Right lobe of liver (tissue), 5 donors: ENCODE data around the gene IRGC. TPM values are rescaled to one million over a fixed set of nuclear protein-coding genes. Genes with fewer than 3 reads are reported as not detected.

Experiments
- total RNA-seq, 6 experiments: library from RNA; depleted of rRNA in 2 of 6; stranded (reverse); fragments of >200 nt in 2 of 6; fragmentation: NEBNext Ultra II Directional in 3 of 6; extraction: Animal tissue kit (Norgen Biotek cat#: 25700) in 3 of 6; gene quantifications; one replicate each; pipeline versions ENCODE4 v1.1.0 to v1.2.4, GENCODE V29; 2016 to 2023
- donor health status: DM: no; HTN: no; CAD: no.
- donor health status: DM: no; HTN: no; CAD: no.
- donor health status: DM: no; HTN: yes; CAD: no.
- donor health status: DM: no; HTN: yes; CAD: no.

IRGC gene
- total RNA-seq, 6 experiments from 2014 or later = not detected

Other genes starting within 250 kb of the IRGC start
- 10 to 100 TPM in 5 of 6 experiments, 1 to 10 TPM in 1; 9.6 to 15.0 (median 11.1) TPM for gene PHLDB3, start 211.3 kb upstream of the IRGC start, total RNA-seq
- gene ETHE1, start 188.9 kb upstream of the IRGC start, total RNA-seq = 10 to 100 TPM; 26.4 to 60.8 (median 46.3) TPM
- gene ZNF575, start 182.9 kb upstream of the IRGC start, total RNA-seq = under 1 TPM in 5 of 6 experiments, not detected in 1; 0.89 to 0.99 (median 0.95) TPM
- 1 to 10 TPM; 5.5 to 8.4 (median 7.5) TPM for gene XRCC1, start 140.5 kb upstream of the IRGC start, total RNA-seq
- 1 to 10 TPM in 1 of 6 experiments, under 1 TPM in 4, not detected in 1; 0.58 to 1.5 (median 0.81) TPM for gene PINLYP, start 140.3 kb upstream of the IRGC start, total RNA-seq
- gene IRGQ, start 119.9 kb upstream of the IRGC start, total RNA-seq = 10 to 100 TPM in 4 of 6 experiments, 1 to 10 TPM in 2; 9.1 to 18.6 (median 11.0) TPM
- gene ZNF576, start 119.5 kb upstream of the IRGC start, total RNA-seq = 10 to 100 TPM in 4 of 6 experiments, 1 to 10 TPM in 2; 7.7 to 15.8 (median 10.3) TPM
- under 1 TPM in 5 of 6 experiments, not detected in 1; 0.09 to 0.37 (median 0.18) TPM for gene SRRM5, start 104.0 kb upstream of the IRGC start, total RNA-seq
- 10 to 100 TPM; 10.9 to 16.7 (median 13.3) TPM for gene ZNF428, start 96.4 kb upstream of the IRGC start, total RNA-seq
- 1 to 10 TPM; 2.2 to 4.7 (median 3.7) TPM for gene CADM4, start 76.2 kb upstream of the IRGC start, total RNA-seq
- gene PLAUR, start 45.9 kb upstream of the IRGC start, total RNA-seq = 10 to 100 TPM in 1 of 6 experiments, 1 to 10 TPM in 4, under 1 TPM in 1; 0.90 to 13.3 (median 2.3) TPM
- gene SMG9, start 38.9 kb downstream of the IRGC start, total RNA-seq = 10 to 100 TPM in 2 of 6 experiments, 1 to 10 TPM in 4; 6.5 to 13.5 (median 9.8) TPM
- gene KCNN4, start 64.9 kb downstream of the IRGC start, total RNA-seq = 1 to 10 TPM in 1 of 6 experiments, under 1 TPM in 4, not detected in 1; 0.18 to 1.4 (median 0.27) TPM
- gene LYPD5, start 86.4 kb downstream of the IRGC start, total RNA-seq = under 1 TPM in 2 of 6 experiments, not detected in 4; 0.80 to 0.87 TPM
- 1 to 10 TPM; 1.7 to 4.0 (median 2.2) TPM for gene ZNF283, start 111.2 kb downstream of the IRGC start, total RNA-seq
- gene ZNF404, start 167.9 kb downstream of the IRGC start, total RNA-seq = 1 to 10 TPM in 1 of 6 experiments, under 1 TPM in 4, not detected in 1; 0.26 to 1.4 (median 0.66) TPM
- gene ZNF45, start 219.2 kb downstream of the IRGC start, total RNA-seq = 1 to 10 TPM; 2.9 to 5.4 (median 4.7) TPM
- 1 to 10 TPM in 5 of 6 experiments, under 1 TPM in 1; 0.50 to 2.9 (median 1.6) TPM for gene ZNF221, start 235.2 kb downstream of the IRGC start, total RNA-seq